Measurements from ENCODE around the gene FAF1.
"Not testable (repeated sequence)": the region's sequence is repeated elsewhere in the genome, so short reads cannot be mapped to it uniquely, and the experiment has no call there.

The FAF1 gene

DNA sequence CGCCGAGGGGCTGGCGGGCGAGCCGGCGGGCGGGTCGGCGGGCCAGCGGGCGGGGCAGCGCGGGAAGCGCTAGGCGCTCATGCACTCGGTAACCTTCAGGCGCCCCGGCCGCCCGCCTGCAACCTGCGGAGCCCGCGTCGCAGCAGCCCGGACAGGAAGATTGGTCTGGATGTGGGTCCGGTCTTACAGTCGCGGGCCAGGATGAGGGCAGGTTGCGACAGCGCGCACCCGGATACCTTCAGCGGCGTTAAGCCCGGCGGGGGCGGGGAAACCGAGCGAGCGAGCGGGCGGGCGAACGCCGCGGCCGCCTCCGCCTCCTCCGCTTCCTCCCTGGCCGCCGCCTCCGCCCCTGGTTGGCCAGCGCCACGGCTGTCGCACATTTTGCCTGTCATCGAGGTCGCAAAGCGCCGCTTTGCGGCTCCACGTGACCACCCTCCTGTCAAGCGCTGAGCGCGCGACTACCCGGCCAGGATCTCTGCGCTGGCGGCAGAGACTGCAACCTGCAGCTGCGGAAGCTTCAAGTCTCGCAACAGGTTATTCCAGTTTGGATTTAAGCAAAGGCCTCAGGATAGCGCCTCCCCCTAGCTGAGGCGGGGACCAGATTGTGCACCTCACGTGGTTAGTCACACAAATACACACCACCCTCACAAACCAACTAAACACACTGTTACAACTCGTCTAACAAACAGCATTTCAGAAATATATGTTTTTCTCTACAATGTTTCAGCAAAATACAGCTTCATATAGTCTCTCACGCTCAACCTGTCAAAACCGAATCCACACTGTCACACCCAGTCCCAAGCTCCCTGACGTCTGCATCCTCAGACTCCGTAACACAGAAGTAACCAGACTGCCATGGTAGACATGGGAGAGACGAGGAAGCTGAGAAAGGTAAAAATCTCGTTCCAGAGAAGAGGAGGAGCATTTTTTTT is at the start of gene FAF1:
Gene FAF1, minus strand, starts transcription at position 355 of the 932 bp plus-strand sequence. CDS start 456 bp downstream, outside the sequence.
- FAIRE-seq: peak; percentile 88

DNA sequence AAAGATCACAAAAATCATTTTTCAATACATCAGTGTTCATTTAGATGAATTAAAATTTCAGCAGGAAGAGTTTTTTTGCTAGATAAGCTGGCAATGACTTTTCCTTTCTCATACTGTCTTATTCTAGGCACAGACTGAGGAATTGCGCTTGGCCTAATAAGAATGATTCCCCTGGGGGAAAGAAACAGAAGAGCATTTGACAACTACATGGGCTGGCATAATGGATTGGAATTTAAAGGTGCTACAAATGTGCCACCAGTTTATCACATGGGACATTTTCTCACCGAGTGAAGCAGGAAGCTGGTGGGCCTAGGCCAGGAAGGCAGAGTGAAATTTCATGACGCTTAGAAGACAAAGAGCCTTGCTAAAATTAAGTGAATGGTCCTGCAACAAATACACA is 49.3 kb upstream of the FAF1 start:
- FAIRE-seq: no peak

DNA sequence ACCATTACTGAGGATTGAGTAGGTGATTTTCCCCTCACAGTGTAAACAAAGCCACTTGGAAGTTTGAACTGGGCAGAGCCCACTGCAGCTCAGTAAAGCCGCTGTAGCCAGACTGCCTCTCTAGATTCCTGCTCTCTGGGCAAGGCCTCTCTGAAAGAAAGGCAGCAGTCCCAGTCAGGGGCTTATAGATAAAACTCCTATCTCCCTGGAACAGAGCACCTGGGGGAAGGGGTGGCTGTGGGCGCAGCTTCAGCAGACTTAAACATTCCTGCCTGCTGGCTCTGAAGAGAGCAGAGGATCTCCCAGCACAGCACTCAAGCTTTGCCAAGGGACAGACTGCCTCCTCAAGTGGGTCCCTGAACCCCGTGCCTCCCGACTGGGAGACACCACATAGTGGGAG is 45.5 kb upstream of the FAF1 start:
- not testable (repeated sequence) for FAIRE-seq

DNA sequence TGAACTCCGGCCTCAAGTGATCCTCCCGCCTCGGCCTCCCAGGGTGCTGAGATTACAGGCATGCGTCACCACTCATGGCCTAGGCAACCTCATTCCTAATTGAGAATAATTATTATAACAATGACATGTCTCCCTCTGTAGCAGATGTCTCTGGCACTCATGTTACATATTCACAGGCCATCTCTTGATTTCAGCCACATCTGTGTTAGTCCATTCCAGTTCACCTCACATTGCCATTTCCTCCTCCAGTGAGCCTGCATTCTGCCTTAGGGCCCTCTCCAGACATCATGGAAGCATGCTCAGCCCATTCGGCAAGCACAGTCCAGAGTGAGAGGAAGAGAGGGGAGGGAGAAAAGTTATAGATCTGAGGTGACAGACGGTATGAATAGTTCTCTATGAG is 42.4 kb upstream of the FAF1 start:
- FAIRE-seq: no peak

DNA sequence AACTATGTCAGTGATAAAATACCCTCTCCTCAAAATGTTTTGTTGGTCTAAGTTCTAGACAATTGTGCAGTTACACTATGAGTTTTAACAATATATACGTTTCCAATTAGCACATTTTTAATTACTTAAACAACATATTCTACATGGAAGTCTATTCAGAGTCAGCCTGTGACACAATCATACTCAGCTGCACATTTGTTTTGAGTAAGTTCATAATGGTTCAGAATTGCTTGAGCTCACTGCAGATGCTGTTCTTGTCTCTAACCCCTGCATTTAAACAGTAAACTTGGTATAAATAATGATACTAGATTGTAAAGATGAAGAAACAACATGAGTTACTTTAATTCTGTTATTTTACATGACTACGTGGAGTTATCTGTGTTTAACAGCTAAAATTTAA is 40.6 kb upstream of the FAF1 start:
- FAIRE-seq: no peak

DNA sequence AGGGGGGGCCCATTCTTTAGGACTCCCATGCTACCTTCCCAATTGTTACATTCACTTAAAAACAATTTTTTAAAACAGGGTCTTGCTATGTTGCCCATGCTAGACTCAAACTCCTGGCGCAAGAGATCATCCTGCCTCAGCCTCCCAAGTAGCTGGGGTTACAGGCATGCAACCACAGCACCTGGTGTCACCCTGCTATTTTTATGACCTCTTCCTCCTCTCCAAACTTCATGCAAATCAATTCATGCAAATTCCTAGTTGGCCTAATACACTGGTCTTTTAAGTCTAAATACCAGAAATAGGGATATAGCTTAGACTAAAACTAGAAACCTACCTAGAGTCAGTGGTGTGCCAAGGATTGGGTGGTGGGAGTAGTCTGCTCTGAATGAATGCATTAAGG is 40.1 kb upstream of the FAF1 start:
- no peak for FAIRE-seq

DNA sequence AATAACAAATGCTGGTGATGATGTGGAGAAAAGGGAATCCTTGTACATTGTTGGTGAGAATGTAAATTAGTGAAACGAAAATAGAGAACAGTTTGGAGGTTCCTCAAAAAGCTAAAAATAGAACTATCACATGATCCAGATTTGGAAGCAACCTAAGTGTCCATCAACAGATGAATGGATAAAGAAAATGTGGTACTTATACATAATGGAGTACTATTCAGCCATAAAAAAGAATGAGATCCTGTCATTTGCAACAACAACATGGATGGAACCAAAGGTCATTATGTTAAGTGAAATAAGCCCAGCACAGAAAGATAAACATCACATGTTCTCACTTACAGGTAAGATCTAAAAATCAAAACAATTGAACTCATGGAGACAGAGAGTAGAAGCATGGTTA is 39.3 kb upstream of the FAF1 start:
- not testable (repeated sequence) for FAIRE-seq

DNA sequence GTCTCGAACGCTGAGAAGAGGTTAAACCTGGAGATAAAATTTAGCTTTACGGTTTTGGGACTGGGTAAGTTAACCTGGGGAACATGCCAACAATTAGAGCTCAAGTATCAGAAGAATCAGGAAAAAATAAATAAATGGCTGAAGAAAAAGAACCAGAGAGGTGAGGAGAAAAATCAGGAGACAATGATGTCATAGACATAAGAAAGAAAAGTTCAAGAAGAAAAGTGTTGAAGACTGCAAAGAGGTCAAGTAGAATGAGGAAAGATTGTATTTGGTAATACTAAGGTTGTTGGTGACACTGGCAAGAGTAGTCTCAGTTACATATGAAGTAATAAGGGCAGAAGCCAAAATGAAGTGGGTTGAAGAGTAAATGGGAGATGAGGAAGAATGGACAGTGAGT is 36.0 kb upstream of the FAF1 start:
- FAIRE-seq: no peak

DNA sequence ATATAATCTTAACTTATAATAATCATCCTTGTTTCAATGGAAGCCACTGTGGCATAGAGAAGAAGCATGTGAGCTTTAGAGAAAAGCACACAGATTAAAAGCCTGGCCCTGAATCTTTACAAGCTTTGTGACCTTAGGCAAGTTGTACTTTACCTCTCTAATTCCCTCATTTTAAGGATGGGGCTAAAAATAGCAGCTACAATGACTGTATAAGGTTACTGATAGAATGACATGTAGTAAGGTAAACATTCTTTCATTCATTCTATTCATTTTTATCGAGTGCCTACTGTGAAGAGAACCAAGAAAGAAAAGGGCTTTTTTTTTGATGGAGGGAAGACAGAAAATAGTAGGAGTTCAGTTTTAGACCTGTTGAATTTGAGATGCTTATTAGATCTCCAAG is 35.6 kb upstream of the FAF1 start:
- FAIRE-seq: no peak

DNA sequence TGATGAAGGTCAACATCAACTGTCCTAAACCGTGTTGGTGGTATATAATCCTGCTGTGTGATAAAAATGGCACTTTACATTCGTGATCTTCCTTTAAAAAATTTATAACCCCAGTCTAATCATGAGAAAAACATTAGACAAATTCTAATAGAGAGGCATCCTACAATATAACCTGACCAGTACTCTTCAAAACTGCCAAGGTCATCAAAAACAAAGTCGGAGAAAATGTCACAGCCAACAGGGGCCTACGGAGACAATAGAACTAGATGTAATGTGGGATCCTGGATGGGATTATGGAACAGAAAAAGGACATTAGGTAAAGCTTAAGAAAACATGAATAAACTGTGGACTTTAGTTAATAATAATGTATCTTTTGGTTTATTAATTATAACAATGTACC is 34.9 kb upstream of the FAF1 start:
- no peak for FAIRE-seq

DNA sequence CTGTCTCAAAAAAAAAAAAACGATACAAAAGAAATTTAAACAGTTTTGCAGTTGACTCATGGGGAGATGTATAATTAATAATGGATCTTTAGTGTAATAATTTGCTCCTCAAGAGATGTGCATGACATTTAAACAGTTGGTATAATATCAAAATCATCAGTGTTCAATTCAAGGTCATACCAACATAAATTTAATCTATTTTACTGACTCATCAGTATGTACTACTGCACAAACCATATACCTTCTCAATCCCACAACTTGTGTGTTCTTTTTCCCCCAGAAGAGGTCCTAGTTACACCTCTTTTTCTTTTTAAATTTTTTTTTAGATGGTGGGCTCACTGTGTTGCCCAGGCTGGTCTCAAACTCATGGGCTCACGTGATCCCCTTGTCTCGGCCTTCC is 33.6 kb upstream of the FAF1 start:
- no peak for FAIRE-seq

DNA sequence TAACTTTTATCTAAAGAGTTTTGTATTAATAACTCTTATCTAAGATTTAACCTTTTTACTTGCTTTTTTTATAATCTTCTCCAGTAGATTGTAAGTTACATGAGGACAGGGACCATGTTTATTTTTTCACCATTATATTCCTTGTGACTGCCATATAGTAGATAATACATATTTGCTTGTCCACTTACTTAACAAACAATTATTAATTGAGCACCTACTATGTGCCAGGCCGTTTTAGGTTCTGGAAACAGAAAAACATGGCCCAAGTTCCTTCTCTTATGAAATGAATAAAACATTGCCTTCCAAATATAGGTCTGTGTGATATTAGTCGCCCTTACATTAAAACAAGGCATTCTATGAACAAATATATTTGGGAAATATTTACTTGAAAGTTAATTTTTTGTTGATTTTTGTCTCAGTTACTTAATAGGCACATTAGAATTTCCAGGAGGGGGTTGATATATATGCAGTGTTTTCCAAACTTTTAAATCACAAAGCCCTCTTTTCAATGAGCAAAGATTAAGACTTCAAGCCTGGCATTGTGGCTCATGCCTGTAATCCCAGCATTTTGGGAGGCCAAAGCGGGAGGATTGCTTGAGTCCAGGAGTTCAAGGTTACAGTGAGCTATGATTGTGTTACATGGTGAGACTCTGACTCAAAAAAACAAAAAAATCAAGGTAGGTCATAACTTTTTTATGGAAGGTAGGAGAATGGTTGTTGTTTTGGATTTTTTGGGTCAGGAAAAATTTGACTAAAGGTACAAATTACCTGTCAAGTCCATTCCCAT is 32.7 kb upstream of the FAF1 start:
- FAIRE-seq: no peak

DNA sequence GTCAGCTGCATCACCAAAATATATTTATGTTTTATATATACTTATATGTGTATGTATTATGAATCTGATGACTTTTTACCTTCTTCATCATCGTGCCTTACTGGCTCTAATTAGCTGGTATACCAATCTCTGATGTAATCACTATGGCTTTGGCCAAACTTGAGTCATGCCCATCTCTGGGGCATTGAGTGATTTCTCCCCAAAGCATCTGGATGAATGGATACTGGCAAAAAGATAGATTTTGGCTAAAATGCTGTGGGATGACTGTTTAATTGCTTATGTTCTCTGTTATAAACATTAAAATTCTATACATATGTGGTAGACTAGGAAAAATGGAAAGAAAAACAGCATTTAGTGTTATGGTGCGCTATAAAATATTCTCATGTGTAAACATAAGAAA is 29.6 kb upstream of the FAF1 start:
- no peak for FAIRE-seq

DNA sequence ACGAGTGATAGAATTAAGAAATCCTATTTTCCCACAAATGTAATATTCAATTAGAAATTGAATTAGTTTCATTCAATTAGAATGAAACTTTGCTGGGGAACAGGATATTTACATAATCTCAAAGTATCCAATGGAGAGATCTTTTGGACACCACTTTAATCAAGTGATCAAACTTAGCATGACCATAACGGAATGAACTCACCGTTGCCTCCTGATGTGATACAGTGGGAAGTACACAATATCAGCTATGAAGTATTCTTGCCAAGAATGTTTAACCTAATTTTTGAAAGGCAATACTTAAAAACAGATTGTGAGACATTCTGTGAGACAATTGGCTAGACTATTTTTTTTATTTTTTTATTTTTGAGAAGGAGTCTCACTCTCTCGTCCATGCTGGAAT is 26.6 kb upstream of the FAF1 start:
- no peak for FAIRE-seq

DNA sequence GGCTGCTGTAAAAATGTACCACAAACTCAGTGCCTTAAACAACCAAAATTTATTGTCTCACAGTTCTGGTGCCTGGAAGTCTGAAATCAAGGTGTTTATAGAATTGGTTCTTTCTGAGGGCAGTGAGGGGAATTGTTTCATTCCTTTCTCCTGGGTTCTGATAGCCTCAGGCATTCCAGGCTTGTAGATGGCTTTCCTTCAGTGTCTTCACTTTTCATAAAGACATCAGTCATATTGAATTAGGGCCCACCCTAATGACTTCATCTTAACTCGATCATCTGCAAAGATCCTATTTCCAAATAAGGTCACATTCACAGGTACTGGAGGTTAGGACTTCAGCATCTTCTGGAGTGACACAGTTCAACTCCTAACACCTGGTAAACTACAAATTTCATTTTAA is 25.0 kb upstream of the FAF1 start:
- no peak for FAIRE-seq

DNA sequence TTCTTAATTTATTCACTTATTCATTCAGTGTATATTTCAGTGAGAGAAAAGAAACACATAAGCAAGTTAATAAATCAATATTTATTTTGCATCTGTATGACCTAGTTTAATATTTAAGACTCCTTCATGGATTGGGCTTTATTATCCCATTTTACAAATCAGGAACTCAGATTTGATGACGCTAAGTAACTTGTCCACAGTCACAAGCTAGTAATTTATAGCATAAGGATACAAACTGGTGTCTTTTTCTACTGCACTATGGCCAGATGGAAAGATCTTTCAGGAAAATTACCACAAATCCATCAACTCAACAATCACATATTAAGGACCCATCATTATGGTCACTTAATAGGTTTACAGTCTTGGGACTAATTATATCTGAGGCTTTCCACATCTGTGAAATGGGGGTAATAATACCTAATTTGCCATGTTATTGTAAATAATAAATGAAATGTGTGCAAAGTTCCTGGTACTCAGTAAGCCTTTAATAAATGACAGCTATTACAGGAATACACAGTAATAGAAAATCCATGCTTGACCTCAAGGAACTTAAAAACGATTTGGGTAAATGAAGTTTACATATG is 23.2 kb upstream of the FAF1 start:
- FAIRE-seq: peak; percentile 53

DNA sequence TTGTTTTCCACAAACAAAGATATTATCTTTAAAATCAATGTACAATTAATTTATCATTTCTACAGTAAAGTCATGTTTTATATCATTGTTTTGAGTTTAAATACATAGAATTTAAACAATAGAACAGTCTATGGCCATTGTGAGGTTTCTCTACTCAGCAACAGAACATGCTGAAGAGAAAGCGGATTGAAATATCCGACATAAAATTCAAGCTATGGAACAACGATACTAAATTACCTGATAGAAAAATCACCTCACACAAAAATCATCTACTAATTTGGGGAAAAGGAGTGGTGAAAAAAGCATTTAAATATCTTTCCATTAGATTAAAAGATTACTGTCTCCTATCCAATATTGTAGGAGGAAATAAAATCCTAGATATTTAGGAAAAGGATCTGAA is 22.5 kb upstream of the FAF1 start:
- FAIRE-seq: peak; percentile 72

DNA sequence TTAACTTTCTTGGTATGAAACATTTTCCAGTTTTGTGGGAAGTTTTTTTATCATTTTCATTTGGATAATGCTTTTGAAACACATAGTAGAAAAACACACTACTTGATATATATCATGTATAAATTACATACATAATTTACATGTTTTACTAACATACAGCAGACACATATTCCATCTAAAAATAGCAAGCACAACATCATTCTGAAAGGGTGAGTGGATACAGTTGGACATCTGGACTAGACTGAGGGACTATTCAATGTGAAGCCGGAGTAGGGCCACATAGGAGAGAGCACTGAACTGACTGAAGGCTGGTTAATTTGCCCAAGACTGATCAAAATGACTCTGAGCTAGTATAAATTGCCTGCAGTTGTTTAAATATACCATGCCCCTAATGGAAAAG is 21.7 kb upstream of the FAF1 start:
- no peak for FAIRE-seq

DNA sequence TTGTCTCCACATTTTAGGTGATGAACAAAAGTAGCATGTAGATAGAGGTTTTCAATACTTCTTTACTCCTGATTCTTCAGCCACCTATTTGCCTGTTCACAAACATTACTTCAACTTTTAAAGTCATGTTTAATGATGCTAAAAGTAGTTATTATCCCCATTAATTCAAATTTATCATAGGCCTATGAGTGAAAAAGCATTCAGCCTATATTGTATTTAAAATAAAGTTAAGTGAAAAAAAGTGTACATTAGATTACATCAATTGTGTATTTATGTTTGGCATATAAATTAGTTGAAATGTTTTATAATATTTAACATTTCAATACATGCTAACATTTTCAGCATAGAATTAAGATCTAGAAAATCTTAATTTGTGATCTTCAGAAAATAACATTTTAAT is 20.4 kb upstream of the FAF1 start:
- peak; percentile 41 for FAIRE-seq

DNA sequence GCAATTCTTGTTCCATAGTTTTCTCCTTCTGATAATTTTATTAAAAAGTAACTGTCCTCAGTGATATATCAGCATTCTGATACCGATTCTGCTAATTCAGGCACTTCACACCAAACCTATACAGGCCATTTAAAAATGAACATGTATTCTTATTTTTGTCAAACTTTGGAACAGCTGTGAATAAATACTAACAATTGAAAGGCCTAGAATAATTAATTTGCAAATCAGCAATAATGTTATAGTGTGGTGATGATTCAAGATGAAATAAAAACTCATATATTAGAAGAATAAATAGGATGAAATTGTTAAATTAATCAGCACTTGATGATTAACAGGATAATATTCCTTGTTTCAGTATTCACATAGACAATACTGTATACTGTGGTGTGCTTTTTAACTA is 19.9 kb upstream of the FAF1 start:
- FAIRE-seq: no peak

DNA sequence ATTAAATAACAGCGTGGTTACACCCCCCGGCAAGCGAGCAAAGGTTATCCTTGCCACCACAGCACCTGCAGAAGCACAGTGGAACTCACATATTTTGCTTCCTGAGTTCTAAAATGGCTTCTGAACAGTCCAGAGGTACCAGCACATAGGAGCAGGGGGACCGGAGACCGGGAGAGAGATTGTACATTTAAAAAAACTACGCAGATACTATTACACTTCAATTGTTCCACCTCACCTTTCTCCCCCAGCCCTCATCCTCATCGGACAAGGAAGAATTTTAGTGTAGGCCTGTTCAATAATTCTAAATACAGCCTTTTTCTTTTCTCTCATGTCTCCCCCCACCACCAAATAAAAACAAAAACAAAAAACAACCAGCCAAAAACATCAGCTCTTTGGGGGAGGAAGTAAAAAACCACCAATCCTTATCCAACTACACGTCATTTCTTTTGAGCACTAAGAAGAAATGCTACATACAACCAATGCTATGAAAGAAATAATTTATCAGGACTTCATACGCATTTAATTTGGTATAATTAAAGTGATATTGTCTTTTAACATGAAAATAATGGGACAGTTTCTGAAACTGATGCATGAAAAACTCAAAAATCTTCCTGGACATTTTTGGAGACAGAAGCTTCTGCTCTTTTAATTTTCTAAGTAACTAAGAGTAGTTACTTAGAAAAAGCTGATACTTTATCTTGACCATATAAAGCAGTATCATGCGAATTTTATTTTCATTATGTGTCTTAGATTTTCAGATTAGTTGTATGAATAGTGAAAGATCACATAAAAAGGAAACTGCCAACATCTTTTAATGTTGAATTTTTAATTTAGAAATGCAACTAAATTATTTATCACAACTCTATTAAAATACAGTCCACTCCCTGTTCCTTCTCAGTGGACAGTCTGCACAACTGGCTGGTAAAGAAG is 19.1 kb upstream of the FAF1 start:
- no peak for FAIRE-seq

DNA sequence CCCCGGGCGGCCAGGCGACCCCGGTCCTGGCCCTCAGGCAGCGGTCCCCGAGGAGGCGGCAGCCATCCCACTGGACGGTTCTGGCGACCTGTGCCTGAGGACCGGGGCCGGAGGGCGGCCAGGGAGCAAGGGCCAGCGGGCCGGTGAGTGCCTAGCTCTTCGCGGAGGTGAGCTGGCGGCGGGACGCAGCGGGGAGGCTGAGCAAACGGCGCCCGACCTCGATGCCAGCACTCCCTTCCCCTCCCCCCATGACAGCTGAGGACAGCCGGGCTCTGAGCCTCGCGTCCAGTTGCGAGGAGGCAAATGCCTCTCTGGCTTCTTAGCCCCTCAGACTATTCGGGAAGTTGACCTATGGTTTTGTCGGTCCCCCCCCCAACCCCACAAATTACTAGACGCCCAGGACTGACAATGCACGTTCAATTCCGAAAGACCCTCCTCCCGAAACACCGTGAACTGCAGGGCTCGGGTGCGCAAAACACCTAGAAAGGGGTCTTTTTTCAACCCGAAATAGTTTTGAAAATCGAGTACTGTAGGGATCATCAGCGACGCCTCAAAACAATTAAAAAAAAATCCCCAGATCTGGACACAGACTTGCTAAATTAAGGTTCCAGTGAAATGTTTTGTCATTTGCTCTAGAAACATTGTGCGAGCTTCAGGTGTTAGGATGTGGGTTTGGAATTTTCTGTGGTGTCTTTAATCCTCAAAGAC is 18.2 kb upstream of the FAF1 start:
- no peak for FAIRE-seq

All from islet of Langerhans (tissue), 1 donor.